BLaER1 (cell line): ENCODE data around the gene DYRK1A.

Experiments
- H3K27ac ChIP-seq: shearing (Covaris generic); formaldehyde crosslinking; 2 replicates; pipeline ENCODE4 v1.8.1; 2022
- H3K27me3 ChIP-seq: shearing (Covaris generic); formaldehyde crosslinking; 2 replicates; pipeline ENCODE4 v1.8.1; 2022
- H3K36me3 ChIP-seq: shearing (Covaris generic); formaldehyde crosslinking; 2 replicates; pipeline ENCODE4 v1.8.1; 2022
- H3K4me1 ChIP-seq: shearing (Covaris generic); formaldehyde crosslinking; 2 replicates; pipeline ENCODE4 v1.8.1; 2022
- H3K4me2 ChIP-seq: shearing (Covaris generic); formaldehyde crosslinking; 2 replicates; pipeline ENCODE4 v1.8.1; 2022
- H3K4me3 ChIP-seq: shearing (Covaris generic); formaldehyde crosslinking; 2 replicates; pipeline ENCODE4 v1.8.1; 2022
- H3K9ac ChIP-seq: shearing (Covaris generic); formaldehyde crosslinking; 2 replicates; pipeline ENCODE4 v1.8.1; 2022
- H3K9me3 ChIP-seq: shearing (Covaris generic); formaldehyde crosslinking; 2 replicates; pipeline ENCODE4 v1.8.1; 2022
- H4K20me1 ChIP-seq: shearing (Covaris generic); formaldehyde crosslinking; 2 replicates; pipeline ENCODE4 v1.8.1; 2022
- Cebpa-rat ChIP-seq: shearing (Covaris generic); IDR thresholded peaks from 2 replicates; pipeline ENCODE4 v1.8.1; 2022

The DYRK1A gene

DNA sequence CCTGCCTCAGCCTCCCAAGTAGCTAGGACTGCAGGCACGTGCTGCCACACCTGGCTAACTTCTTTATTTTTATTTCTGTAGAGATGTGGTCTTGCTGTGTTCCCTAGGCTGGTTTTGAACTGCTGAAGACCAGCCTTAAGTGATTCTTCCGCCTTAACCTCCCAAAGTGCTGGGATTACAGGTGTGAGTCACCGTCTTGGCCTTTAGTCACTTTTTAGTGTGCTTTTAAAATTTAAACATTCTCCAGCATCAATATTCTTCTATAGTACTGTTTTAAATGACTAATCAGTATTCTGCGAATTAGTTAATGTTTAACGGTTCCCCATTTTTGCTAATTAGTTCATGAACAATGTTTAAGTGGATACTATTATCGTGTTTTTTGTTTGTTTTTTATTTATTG lies 60.6 kb downstream of the DYRK1A start:
- Histone ChIP-seq H3K36me3 (peaks cover 85% of the 10 kb centered on the region), H3K4me3 (no peak overlapping the region), H4K20me1 (peaks cover 88% of the 10 kb centered on the region), H3K27me3 (no peaks in the 10 kb centered on the region), H3K4me2 (no peak overlapping the region), H3K4me1 (peaks cover 4% of the 10 kb centered on the region; the same call in 1 of the 2 replicates), H3K9me3 (peaks cover 25% of the 10 kb centered on the region), H3K27ac (no peak overlapping the region), H3K9ac (no peak overlapping the region)
- no peak for TF ChIP-seq Cebpa-rat

DNA sequence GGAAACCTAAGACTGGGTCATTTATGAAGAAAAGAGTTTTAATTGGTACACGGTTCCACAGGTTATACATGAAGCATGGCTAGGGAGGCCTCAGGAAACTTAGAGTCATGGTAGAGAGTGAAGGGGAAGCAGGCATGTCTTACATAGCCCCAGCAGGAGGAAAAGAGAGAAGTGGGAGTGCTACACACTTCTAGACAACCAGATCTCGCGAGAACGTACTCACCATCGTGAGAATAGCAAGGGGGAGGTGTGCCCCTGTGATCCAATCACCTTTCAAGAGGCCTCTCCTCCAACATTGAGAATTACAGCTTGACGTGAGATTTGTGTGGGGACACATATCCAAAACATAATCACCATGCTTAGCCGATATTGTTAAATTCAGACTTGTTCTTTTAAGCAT lies 62.8 kb downstream of the DYRK1A start:
- no peak overlapping the region for H3K4me2 ChIP-seq
- no peak overlapping the region for H3K4me3 ChIP-seq
- peaks cover 89% of the 10 kb centered on the region for H4K20me1 ChIP-seq
- peaks cover 78% of the 10 kb centered on the region for H3K36me3 ChIP-seq
- peaks cover 29% of the 10 kb centered on the region for H3K9me3 ChIP-seq
- H3K4me1 ChIP-seq, result peaks cover 4% of the 10 kb centered on the region; the same call in 1 of the 2 replicates
- H3K27ac ChIP-seq, result no peak overlapping the region
- H3K27me3 ChIP-seq, result no peaks in the 10 kb centered on the region
- no peak for TF ChIP-seq Cebpa-rat
- no peak overlapping the region for H3K9ac ChIP-seq

DNA sequence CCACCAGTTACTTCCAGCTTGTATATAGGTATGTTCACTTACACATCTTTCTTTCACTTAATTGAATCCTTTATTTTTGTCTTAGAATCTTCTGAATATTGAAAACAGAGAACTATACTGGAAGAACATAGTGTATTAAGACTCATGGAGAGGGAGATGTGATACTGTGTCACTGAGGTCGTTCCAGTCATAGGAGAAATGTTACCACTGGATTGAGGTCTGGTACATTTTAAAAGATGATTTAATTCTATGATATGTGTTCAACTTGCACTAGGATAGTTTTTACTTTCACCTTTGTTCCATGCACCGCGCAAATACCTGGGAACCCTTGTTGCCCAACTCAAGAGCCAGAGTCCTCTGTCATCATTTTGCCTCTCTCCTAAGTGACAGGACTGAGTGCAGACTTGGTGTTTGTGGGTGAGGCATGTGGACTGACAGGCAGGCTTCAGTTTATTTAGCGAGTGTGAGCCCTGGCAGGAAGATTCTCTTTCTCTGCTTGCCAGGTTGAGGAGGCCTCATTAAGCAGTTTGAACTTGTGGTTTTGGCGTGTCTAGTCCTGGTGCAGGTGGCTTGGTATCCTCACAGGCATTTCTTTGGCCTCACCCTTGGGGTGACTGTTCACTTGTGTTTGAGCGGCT lies 63.7 kb downstream of the DYRK1A start:
- Histone ChIP-seq H3K4me2 (no peak overlapping the region), H3K4me3 (no peak overlapping the region), H4K20me1 (peaks cover 90% of the 10 kb centered on the region), H3K27ac (no peak overlapping the region), H3K27me3 (no peaks in the 10 kb centered on the region), H3K4me1 (peaks cover 4% of the 10 kb centered on the region; the same call in 1 of the 2 replicates), H3K9me3 (peaks cover 33% of the 10 kb centered on the region), H3K9ac (no peak overlapping the region), H3K36me3 (peaks cover 74% of the 10 kb centered on the region)
- no peak for TF ChIP-seq Cebpa-rat

DNA sequence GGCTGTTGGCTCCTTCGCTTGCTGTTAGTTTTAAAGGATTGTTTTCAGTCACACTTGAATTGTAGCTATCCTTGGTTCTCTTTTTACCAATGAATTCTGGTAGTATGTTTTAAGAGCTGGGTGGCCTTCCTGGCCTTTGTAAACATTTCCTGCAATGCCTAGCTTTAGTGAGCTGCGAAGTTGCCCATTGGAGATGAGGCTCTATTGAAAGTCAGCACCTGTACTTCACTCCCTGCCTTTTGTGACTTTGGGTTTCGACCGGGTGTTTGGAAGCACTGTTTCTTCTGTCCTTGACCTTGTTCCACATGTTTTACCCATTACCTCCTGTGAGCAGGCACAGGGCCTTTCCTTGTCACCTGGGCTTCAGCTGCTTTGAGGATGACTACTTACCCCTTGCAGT lies 64.7 kb downstream of the DYRK1A start:
- H3K27me3 ChIP-seq, result no peaks in the 10 kb centered on the region
- H3K27ac ChIP-seq, result no peak overlapping the region
- H3K9ac ChIP-seq, result no peak overlapping the region
- H3K9me3 ChIP-seq, result peaks cover 30% of the 10 kb centered on the region
- no peak overlapping the region for H3K4me2 ChIP-seq
- peaks cover 94% of the 10 kb centered on the region for H4K20me1 ChIP-seq
- TF ChIP-seq Cebpa-rat, result no peak
- H3K36me3 ChIP-seq, result peaks cover 69% of the 10 kb centered on the region
- no peak overlapping the region for H3K4me3 ChIP-seq
- peaks cover 4% of the 10 kb centered on the region; the same call in 1 of the 2 replicates for H3K4me1 ChIP-seq

DNA sequence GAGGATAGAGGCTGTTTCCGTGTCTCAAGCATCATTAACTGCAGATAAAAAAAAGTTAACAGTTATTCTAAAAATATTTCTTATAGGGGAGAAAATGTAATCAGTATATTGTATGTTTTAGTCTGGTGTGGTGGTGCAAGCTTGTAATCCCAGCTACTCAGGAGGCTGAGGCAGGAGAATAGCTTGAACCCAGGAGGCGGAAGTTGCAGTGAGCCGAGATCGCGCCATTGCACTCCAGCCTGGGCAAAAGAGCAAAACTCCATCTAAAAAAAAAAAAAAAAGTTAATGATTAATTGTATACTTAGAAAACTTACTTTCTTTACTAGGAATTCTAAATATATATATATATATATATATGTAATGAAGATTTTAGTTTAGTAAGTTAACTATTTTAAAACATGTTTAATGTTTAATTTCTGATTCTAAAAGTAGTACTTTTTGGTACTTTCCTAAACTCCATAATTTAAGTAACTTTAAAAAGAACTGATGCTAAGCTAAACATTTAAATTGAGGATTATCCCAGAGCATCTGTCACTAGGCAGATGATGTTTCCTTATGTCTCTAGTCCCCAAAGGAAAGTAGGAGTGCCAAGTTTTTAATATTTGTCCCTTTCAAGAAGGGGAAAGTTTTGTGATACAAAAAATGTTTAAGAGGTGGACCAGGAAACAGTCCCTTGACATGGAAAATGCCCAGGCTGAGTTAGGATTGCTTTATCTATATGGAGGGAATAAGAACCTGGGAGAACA lies 66.3 kb downstream of the DYRK1A start:
- Histone ChIP-seq H3K9ac (no peak overlapping the region), H3K9me3 (peaks cover 30% of the 10 kb centered on the region), H3K4me1 (peaks cover 4% of the 10 kb centered on the region; the same call in 1 of the 2 replicates), H3K27me3 (no peaks in the 10 kb centered on the region), H3K4me3 (no peak overlapping the region), H3K27ac (no peak overlapping the region), H4K20me1 (peaks cover 98% of the 10 kb centered on the region), H3K36me3 (peaks cover 61% of the 10 kb centered on the region), H3K4me2 (no peak overlapping the region)
- TF ChIP-seq Cebpa-rat, result no peak

DNA sequence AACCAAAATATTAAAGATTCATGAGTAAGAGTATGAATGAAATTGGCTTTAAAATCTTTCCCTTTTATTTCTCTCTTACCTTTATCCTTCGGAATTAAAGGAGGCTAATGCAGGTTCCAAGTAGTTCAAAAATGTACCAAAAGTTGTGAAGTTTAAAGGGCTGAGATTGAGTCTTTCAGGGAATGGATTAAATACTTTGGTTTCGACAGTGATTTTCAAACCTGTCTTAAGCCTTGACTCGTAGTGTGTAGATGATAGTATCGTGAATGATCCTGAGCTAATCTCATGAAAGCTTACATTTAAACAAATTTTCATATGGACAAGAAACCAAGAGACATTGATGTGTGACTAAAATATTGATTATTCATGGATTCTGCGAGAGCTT lies 66.9 kb downstream of the DYRK1A start:
- no peaks in the 10 kb centered on the region for H3K27me3 ChIP-seq
- no peak for TF ChIP-seq Cebpa-rat
- no peak overlapping the region for H3K9ac ChIP-seq
- peaks cover 99% of the 10 kb centered on the region for H4K20me1 ChIP-seq
- no peak overlapping the region for H3K4me2 ChIP-seq
- H3K4me3 ChIP-seq, result no peak overlapping the region
- H3K27ac ChIP-seq, result no peak overlapping the region
- H3K9me3 ChIP-seq, result peaks cover 31% of the 10 kb centered on the region
- peaks cover 56% of the 10 kb centered on the region for H3K36me3 ChIP-seq
- H3K4me1 ChIP-seq, result peaks cover 4% of the 10 kb centered on the region; the same call in 1 of the 2 replicates

DNA sequence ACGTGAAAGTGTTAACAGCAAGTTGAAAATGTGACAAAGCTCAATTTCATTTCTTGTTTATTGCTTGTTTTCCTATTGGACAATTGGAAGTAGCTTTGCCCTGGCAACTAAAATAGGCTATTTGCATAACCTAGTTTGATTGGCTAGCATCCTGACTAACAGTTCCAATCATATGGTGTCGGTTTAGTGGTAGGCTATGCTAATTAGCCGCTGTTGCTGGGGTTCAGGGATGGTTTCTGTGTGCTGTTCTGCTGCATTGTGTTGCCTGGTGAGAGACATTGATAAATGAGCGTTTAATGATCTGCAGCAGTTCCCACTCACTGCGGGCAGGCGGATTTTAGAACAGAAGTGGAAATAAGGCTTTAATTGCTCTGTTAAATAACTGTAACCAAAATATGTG lies 68.5 kb downstream of the DYRK1A start:
- H3K9ac ChIP-seq, result no peak overlapping the region

DNA sequence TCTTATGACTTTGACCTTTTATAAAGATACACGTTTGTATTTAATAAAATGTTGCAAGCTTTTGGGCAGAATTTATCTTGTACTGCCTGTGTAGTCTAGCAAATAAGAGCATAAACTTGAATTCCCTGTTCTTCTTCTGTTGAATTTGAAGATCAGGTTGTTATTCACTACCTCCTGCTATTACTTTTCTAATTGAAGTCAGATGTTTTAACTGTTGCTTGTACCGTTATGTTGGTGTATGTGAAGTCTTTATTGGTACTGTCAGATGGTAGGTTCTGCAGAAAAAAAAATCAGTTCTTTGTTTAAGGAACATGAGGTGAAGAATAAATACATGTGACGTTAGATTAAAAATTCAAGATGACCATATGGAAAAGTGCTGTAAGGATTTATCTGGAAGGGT lies 69.1 kb downstream of the DYRK1A start:
- Histone ChIP-seq H3K27ac (no peak overlapping the region), H3K27me3 (no peaks in the 10 kb centered on the region), H3K4me2 (no peak overlapping the region), H3K9ac (no peak overlapping the region), H3K4me1 (0 out of 2 replicates have a peak, but pooled peaks cover under 1% of the 10 kb centered on the region), H3K36me3 (peaks cover 42% of the 10 kb centered on the region), H3K9me3 (peaks cover 41% of the 10 kb centered on the region), H3K4me3 (no peak overlapping the region), H4K20me1 (peaks cover 97% of the 10 kb centered on the region)
- TF ChIP-seq Cebpa-rat, result no peak

More for the DNA sequence above, 68.5 kb downstream of the DYRK1A start:
- Histone ChIP-seq H3K9me3 (peaks cover 43% of the 10 kb centered on the region), H3K4me2 (no peak overlapping the region), H3K4me3 (no peak overlapping the region), H3K4me1 (peaks cover 4% of the 10 kb centered on the region; the same call in 1 of the 2 replicates), H3K27ac (no peak overlapping the region), H3K27me3 (no peaks in the 10 kb centered on the region), H3K36me3 (peaks cover 48% of the 10 kb centered on the region), H4K20me1 (peaks cover 97% of the 10 kb centered on the region)
- no peak for TF ChIP-seq Cebpa-rat

DNA sequence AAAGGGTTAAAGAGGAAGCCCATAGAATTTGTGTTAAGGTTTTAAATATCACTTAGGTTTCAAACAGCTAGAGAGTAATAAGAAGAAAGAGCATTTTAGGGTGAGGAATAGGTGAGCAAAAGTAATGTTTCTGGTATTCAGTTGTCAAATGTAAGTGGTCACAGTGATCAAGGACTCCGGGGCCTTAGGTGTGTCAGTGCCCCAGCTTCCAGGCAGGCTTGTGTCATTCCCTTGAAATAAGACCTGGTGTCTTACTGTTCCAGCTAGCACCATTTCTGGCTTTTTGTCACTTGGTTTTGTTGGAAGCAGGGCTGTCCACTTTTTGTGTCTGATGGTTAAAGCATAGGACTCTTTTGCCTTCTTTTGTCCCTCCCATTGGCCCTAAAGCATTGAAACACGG lies 69.6 kb downstream of the DYRK1A start:
- Histone ChIP-seq H3K4me2 (no peak overlapping the region), H3K36me3 (peaks cover 37% of the 10 kb centered on the region), H3K4me3 (no peak overlapping the region), H4K20me1 (peaks cover 97% of the 10 kb centered on the region), H3K4me1 (no peaks in the 10 kb centered on the region), H3K9me3 (peaks cover 40% of the 10 kb centered on the region), H3K27me3 (no peaks in the 10 kb centered on the region), H3K27ac (no peak overlapping the region), H3K9ac (no peak overlapping the region)
- no peak for TF ChIP-seq Cebpa-rat

DNA sequence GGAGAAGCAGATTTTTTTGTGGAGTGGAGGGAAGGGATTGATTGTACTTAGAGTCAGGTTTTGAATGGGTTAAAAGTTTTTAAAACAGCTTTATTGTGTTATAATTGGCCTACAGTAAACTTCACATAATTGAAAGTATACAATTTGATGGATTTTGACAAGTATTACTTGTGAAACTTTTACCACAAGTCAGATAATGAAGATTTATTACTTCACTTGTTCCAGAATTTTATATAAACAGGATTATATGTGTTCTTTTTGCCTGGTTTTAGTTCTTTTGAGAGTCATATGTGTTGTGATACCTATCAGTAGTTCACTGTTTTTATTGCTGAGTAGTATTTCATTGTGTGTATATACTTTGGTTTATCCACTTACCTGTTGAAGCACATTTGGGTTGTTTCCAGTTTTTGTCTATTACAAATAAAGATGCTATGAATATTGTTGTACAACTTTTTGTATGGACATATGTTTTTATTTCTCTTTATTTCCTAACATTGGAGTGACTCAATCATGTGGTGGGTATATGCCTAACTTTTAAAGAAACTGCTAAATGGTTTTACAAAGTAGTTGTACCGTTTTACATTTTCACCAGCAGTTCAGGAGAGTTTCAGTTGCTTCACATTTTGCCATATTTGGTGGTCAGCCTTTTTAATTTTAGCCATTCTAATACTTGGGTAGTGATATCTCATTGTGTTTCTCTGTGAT lies 71.0 kb downstream of the DYRK1A start:
- H4K20me1 ChIP-seq, result peaks cover 97% of the 10 kb centered on the region
- TF ChIP-seq Cebpa-rat, result no peak
- H3K4me2 ChIP-seq, result no peak overlapping the region
- H3K4me1 ChIP-seq, result no peaks in the 10 kb centered on the region
- H3K9ac ChIP-seq, result no peak overlapping the region
- no peaks in the 10 kb centered on the region for H3K27me3 ChIP-seq
- H3K9me3 ChIP-seq, result peaks cover 38% of the 10 kb centered on the region
- H3K27ac ChIP-seq, result no peak overlapping the region
- no peak overlapping the region for H3K4me3 ChIP-seq
- H3K36me3 ChIP-seq, result peaks cover 38% of the 10 kb centered on the region
